Measurements from ENCODE around the gene IQGAP2.
A peak's percentile ranks its signal among the peaks of the same experiment; 100 is the strongest.
"Not testable (repeated sequence)": the region's sequence is repeated elsewhere in the genome, so short reads cannot be mapped to it uniquely, and the experiment has no call there.

The IQGAP2 gene

GRCh38 chr5:76677849-76678472 lies 274.9 kb downstream of the IQGAP2 start:
- Histone ChIP-seq H3K27ac (ENCODE audit: low read length) (no peak overlapping the region), H3K36me3 (ENCODE audit: control insufficient read depth in 1 of 2, insufficient read depth in 2 of 2, low read length in 2 of 2) (no peaks in the 10 kb centered on the region), H3K4me3 (ENCODE audit: low read depth in 1 of 2, low read length in 2 of 2) (no peak overlapping the region), H3K27me3 (ENCODE audit: low read depth, low read length) (no peaks in the 10 kb centered on the region), H3K4me1 (ENCODE audit: control insufficient read depth in 1 of 2, insufficient read depth in 2 of 2, low read length in 2 of 2) (no peaks in the 10 kb centered on the region), H3K9me3 (ENCODE audit: control insufficient read depth in 1 of 2, low read length in 2 of 2) (no peaks in the 10 kb centered on the region)

GRCh38 chr5:76679231-76679630 lies 276.1 kb downstream of the IQGAP2 start:
- no peak overlapping the region for H3K4me3 ChIP-seq (ENCODE audit: low read depth in 1 of 2, low read length in 2 of 2)
- no peaks in the 10 kb centered on the region for H3K9me3 ChIP-seq (ENCODE audit: control insufficient read depth in 1 of 2, low read length in 2 of 2)
- no peaks in the 10 kb centered on the region for H3K27me3 ChIP-seq (ENCODE audit: low read depth, low read length)
- H3K36me3 ChIP-seq (ENCODE audit: control insufficient read depth in 1 of 2, insufficient read depth in 2 of 2, low read length in 2 of 2), result no peaks in the 10 kb centered on the region
- no peaks in the 10 kb centered on the region for H3K4me1 ChIP-seq (ENCODE audit: control insufficient read depth in 1 of 2, insufficient read depth in 2 of 2, low read length in 2 of 2)
- peak overlapping the region; percentile 33 for H3K27ac ChIP-seq (ENCODE audit: low read length)

GRCh38 chr5:76680826-76681225 lies 277.7 kb downstream of the IQGAP2 start:
- H3K36me3 ChIP-seq (ENCODE audit: control insufficient read depth in 1 of 2, insufficient read depth in 2 of 2, low read length in 2 of 2); H3K4me1 ChIP-seq (ENCODE audit: control insufficient read depth in 1 of 2, insufficient read depth in 2 of 2, low read length in 2 of 2): not testable (repeated sequence)

GRCh38 chr5:76681287-76681686 lies 278.2 kb downstream of the IQGAP2 start:
- Histone ChIP-seq H3K4me3 (ENCODE audit: low read depth in 1 of 2, low read length in 2 of 2) (no peak overlapping the region), H3K36me3 (ENCODE audit: control insufficient read depth in 1 of 2, insufficient read depth in 2 of 2, low read length in 2 of 2) (peaks cover 0 to 8% of the 10 kb centered on the region in 2 donors)

More at GRCh38 chr5:76680826-76681225, 277.7 kb downstream of the IQGAP2 start:
- not testable (repeated sequence) for H3K4me3 ChIP-seq (ENCODE audit: low read depth in 1 of 2, low read length in 2 of 2); H3K27me3 ChIP-seq (ENCODE audit: low read depth, low read length); H3K9me3 ChIP-seq (ENCODE audit: control insufficient read depth in 1 of 2, low read length in 2 of 2); H3K27ac ChIP-seq (ENCODE audit: low read length)

DNA sequence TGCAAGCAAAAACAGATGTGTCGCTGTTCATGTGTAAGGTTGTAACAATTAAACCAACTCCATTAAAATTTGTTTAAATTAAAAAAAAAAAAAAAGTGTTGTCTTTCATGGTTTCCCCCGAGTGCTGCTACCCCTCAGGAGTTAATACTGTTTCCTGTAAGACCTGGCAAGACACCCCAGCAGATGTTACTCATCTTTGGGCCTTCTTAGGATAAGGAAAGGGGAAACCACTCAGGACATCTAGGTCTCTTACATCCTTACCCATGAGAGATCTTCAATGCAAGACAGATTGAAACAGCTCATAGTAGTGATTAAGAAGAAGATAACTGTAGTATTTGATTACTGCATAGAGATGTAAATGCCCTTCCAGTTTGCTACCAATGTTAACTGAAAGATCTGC lies 279.3 kb downstream of the IQGAP2 start:
- no peaks in the 10 kb centered on the region for H3K9me3 ChIP-seq (ENCODE audit: control insufficient read depth in 1 of 2, low read length in 2 of 2)
- H3K4me3 ChIP-seq (ENCODE audit: low read depth in 1 of 2, low read length in 2 of 2), result no peak overlapping the region
- peaks cover 0 to 8% of the 10 kb centered on the region in 2 donors for H3K36me3 ChIP-seq (ENCODE audit: control insufficient read depth in 1 of 2, insufficient read depth in 2 of 2, low read length in 2 of 2)
- no peaks in the 10 kb centered on the region for H3K27me3 ChIP-seq (ENCODE audit: low read depth, low read length)
- no peaks in the 10 kb centered on the region for H3K4me1 ChIP-seq (ENCODE audit: control insufficient read depth in 1 of 2, insufficient read depth in 2 of 2, low read length in 2 of 2)
- H3K27ac ChIP-seq (ENCODE audit: low read length), result no peak overlapping the region

More at GRCh38 chr5:76681287-76681686, 278.2 kb downstream of the IQGAP2 start:
- Histone ChIP-seq H3K9me3 (ENCODE audit: control insufficient read depth in 1 of 2, low read length in 2 of 2) (no peaks in the 10 kb centered on the region), H3K27ac (ENCODE audit: low read length) (no peak overlapping the region), H3K4me1 (ENCODE audit: control insufficient read depth in 1 of 2, insufficient read depth in 2 of 2, low read length in 2 of 2) (no peaks in the 10 kb centered on the region), H3K27me3 (ENCODE audit: low read depth, low read length) (no peaks in the 10 kb centered on the region)

DNA sequence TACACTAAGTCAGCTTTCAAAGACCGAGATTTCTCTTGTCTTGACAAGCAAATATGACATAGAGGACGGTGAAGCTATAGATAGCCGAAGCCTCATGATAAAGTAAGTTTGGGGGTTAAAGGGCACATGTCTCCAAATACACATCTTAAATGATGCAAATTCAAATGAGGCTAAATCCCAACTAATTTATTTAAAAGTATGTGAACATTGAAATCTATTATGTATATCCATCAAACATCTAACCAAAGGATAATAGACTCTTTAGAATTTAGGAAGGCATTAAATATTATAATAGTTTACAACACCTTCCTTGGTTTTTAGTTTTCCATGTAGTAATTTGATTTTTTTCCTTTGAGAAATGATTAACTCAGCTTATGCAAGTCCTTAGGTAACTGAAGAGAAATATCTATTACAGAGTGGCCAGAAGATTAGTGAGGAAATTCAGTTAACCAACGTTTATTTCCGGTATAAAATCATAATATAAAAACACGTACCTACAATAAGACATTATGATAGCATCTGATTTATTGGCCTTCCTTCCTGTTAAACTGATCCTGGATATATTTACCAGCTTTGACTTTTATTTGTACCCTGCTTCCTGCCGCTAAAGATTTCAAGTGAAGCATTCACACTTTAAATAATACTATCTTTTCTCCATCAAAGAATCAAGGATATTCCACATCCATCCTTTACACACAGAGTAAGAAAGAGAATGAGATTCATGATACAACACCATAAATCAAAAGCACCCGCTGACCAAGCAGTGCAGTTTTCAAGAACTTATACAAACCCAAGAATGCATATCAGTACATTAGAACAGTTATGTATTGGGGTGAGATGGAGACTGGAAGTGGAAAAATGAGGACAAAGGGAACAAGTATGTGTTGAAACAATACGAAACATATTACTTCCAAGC lies 281.0 kb downstream of the IQGAP2 start:
- H3K27ac ChIP-seq (ENCODE audit: low read length), result no peak overlapping the region
- peaks cover 0 to 8% of the 10 kb centered on the region in 2 donors for H3K36me3 ChIP-seq (ENCODE audit: control insufficient read depth in 1 of 2, insufficient read depth in 2 of 2, low read length in 2 of 2)
- no peak overlapping the region for H3K4me3 ChIP-seq (ENCODE audit: low read depth in 1 of 2, low read length in 2 of 2)
- no peaks in the 10 kb centered on the region for H3K4me1 ChIP-seq (ENCODE audit: control insufficient read depth in 1 of 2, insufficient read depth in 2 of 2, low read length in 2 of 2)
- no peaks in the 10 kb centered on the region for H3K9me3 ChIP-seq (ENCODE audit: control insufficient read depth in 1 of 2, low read length in 2 of 2)
- H3K27me3 ChIP-seq (ENCODE audit: low read depth, low read length), result no peaks in the 10 kb centered on the region

DNA sequence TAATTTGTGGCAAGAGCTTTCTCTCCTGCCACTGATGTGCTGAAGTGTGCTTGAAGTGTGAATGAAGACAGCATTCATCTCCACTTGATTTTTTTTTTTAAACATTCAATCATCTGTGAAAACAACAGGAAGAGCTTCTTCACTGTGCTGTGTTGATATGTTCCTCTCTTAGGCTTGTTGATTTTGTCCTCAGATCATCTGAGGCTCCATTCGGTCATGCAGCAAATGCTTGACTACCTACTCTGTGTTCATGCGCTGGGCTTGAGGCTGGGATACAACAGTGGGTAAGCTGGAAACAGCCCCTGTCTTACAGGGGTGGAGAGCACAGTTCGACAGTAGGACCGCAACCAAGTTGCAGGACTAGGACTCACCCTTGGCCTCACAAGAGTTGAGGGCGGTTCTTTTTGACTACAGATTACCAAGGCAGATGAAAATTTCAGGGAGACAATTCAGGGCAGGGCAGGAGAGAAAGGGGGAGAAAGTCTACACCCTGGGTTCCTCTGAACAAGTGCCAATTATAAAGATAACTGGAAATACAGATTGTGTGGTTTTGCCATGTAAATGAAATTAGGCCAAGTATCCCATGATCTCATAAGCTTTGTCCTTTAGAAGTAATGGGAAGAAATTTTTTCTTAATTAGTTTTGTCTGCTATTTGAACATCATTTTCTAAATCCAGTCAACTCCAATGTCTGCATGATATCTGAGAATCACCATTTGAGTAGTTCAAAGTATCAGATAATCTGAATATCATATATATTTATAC lies 281.9 kb downstream of the IQGAP2 start:
- Histone ChIP-seq H3K4me3 (ENCODE audit: low read depth in 1 of 2, low read length in 2 of 2) (no peak overlapping the region), H3K36me3 (ENCODE audit: control insufficient read depth in 1 of 2, insufficient read depth in 2 of 2, low read length in 2 of 2) (peaks cover 0 to 8% of the 10 kb centered on the region in 2 donors), H3K9me3 (ENCODE audit: control insufficient read depth in 1 of 2, low read length in 2 of 2) (no peaks in the 10 kb centered on the region), H3K27me3 (ENCODE audit: low read depth, low read length) (no peaks in the 10 kb centered on the region), H3K27ac (ENCODE audit: low read length) (no peak overlapping the region), H3K4me1 (ENCODE audit: control insufficient read depth in 1 of 2, insufficient read depth in 2 of 2, low read length in 2 of 2) (no peaks in the 10 kb centered on the region)

DNA sequence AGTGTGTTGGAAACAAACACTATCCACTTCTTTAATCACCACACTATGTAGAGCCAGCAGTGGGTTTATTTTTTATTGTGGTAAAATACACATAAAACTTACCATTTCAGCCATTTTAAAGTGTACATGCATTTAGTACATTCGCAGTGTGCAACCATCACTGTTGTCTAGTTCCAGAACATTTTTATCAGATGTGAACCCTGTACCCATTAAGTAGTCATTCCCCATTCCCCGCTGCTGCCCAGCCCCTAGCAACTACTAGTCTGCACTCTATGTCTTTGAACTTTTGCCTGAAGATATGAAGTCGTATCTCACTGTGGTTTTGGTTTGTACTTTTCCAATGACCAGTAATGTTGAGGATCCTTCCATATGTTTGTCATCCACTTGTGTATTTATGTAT lies 282.6 kb downstream of the IQGAP2 start:
- Histone ChIP-seq H3K27me3 (ENCODE audit: low read depth, low read length) (no peaks in the 10 kb centered on the region), H3K27ac (ENCODE audit: low read length) (no peak overlapping the region), H3K36me3 (ENCODE audit: control insufficient read depth in 1 of 2, insufficient read depth in 2 of 2, low read length in 2 of 2) (peaks cover 0 to 8% of the 10 kb centered on the region in 2 donors), H3K4me1 (ENCODE audit: control insufficient read depth in 1 of 2, insufficient read depth in 2 of 2, low read length in 2 of 2) (no peaks in the 10 kb centered on the region), H3K4me3 (ENCODE audit: low read depth in 1 of 2, low read length in 2 of 2) (no peak overlapping the region), H3K9me3 (ENCODE audit: control insufficient read depth in 1 of 2, low read length in 2 of 2) (no peaks in the 10 kb centered on the region)

GRCh38 chr5:76688212-76688611 lies 285.1 kb downstream of the IQGAP2 start:
- Histone ChIP-seq H3K36me3 (ENCODE audit: control insufficient read depth in 1 of 2, insufficient read depth in 2 of 2, low read length in 2 of 2) (peaks cover 0 to 8% of the 10 kb centered on the region in 2 donors), H3K9me3 (ENCODE audit: control insufficient read depth in 1 of 2, low read length in 2 of 2) (no peaks in the 10 kb centered on the region), H3K4me1 (ENCODE audit: control insufficient read depth in 1 of 2, insufficient read depth in 2 of 2, low read length in 2 of 2) (peaks cover 0 to 4% of the 10 kb centered on the region in 2 donors), H3K4me3 (ENCODE audit: low read depth in 1 of 2, low read length in 2 of 2) (no peak overlapping the region), H3K27ac (ENCODE audit: low read length) (no peak overlapping the region), H3K27me3 (ENCODE audit: low read depth, low read length) (no peaks in the 10 kb centered on the region)

GRCh38 chr5:76688836-76689235 lies 285.8 kb downstream of the IQGAP2 start:
- Histone ChIP-seq H3K4me1 (ENCODE audit: control insufficient read depth in 1 of 2, insufficient read depth in 2 of 2, low read length in 2 of 2) (peaks cover 0 to 4% of the 10 kb centered on the region in 2 donors), H3K9me3 (ENCODE audit: control insufficient read depth in 1 of 2, low read length in 2 of 2) (no peaks in the 10 kb centered on the region), H3K36me3 (ENCODE audit: control insufficient read depth in 1 of 2, insufficient read depth in 2 of 2, low read length in 2 of 2) (peaks cover 0 to 8% of the 10 kb centered on the region in 2 donors), H3K27ac (ENCODE audit: low read length) (no peak overlapping the region), H3K27me3 (ENCODE audit: low read depth, low read length) (no peaks in the 10 kb centered on the region), H3K4me3 (ENCODE audit: low read depth in 1 of 2, low read length in 2 of 2) (no peak overlapping the region)

All from muscle layer of duodenum (tissue), 2 donors.